Lower lobe of right lung (tissue), 2 donors: ENCODE data around the gene UCN. TPM values are rescaled to one million over a fixed set of nuclear protein-coding genes. Genes with fewer than 3 reads are reported as not detected.

Source experiments
- ATAC-seq, 2 donors: fragments of 200-7000 bp; cut with Tn5 transposase; one replicate each; pipeline ENCODE4 v1.9.1; 2020 to 2022; ENCODE audit warnings: mild to moderate bottlenecking in 2 of 2, moderate library complexity in 2 of 2
- DNase-seq: peaks from one replicate; pipeline ENCODE4 v3.0.0-alpha.2; 2020
- H3K27ac ChIP-seq: fragments of 200-600 bp; one replicate; pipeline ENCODE4 v1.8.0; 2022
- H3K27me3 ChIP-seq: fragments of 200-600 bp; one replicate; pipeline ENCODE4 v1.8.0; 2022; ENCODE audit warnings: low read depth
- H3K36me3 ChIP-seq: fragments of 200-600 bp; one replicate; pipeline ENCODE4 v1.8.0; 2022; ENCODE audit warnings: mild to moderate bottlenecking
- H3K4me1 ChIP-seq: fragments of 200-600 bp; one replicate; pipeline ENCODE4 v1.8.0; 2022
- H3K4me3 ChIP-seq: fragments of 200-600 bp; one replicate; pipeline ENCODE4 v1.8.0; 2022; ENCODE audit warnings: mild to moderate bottlenecking
- H3K9me3 ChIP-seq: fragments of 200-600 bp; one replicate; pipeline ENCODE4 v1.8.0; 2022
- intact Hi-C: fragments of 100-400 bp; cut with DNase I; formaldehyde crosslinking; loops from one replicate; pipeline ENCODE4 v1.11.0; 2022
- total RNA-seq: library from RNA; stranded (reverse); fragmentation: NEBNext Ultra II Directional; extraction: Animal tissue kit (Norgen Biotek cat#: 25700); gene quantifications from one replicate; pipeline ENCODE4 v1.2.1, GENCODE V29; 2021
- TF ChIP-seq, protein P1 (sequence below): fragments of 200-600 bp; IDR thresholded peaks from one replicate; pipeline ENCODE4 v1.8.0; 2022; ENCODE audit warnings: antibody characterized with exemption, mild to moderate bottlenecking
- donor health status: DM: no; HTN: yes; CAD: no; lungs with severe emphysema.

Gene UCN
- total RNA-seq, 1 donor from 2014 or later: 4.0 TPM

DNA sequence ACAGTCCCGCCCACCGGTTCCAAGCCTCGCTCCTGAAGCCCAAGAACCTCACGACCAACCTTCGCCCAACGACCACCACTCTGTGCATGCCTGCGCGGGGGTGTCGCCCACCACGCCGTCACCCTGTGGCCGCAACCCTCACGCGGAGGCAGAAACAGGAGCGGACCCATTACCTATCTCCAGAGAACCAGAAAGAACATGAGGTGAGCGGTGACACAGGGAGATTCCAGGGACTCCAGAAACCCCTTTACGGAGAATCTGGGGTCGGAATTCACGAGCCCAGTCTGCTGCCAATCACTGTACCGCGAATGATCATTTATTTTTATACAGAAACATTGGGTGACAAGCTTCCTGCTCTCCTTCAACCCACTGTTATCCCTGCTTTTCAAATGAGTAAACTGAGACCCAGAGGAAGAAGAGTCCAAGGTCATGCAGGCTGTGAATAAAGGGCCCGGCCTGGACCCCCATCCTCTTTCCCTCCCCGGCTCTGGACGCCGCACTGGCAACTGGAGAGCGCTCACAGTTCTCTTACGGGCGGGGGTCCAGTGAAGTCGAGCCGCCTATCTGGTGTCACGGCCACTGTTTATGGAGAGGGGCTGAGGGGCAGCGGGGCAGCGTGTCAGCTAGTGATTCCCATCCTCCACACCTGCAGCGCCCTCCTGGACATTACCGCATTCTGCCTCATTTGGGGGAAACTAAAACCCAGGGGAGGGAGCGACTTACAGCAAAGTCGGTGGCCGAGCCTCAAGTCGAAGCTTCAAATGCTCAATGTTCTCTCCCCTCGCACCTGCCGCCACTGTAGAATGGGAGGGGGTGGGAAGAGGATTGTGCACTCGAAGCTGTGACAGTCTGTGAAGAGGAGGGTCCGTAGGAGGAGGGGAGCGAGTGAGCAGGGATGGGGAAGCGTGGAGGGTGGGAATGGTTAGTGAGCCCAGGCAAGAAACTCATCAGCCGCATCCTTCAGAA lies 44.7 kb downstream of the UCN start:
- intact Hi-C loops: no loop called here
- ATAC-seq: no peak
- DNase-seq: no peak

GRCh38 chr2:27262379-27263286 lies 45.6 kb downstream of the UCN start, which contains the start of gene SLC30A3:
SLC30A3 (minus strand) TSS chr2:27263047; CDS start chr2:27262906, 141 bp downstream.
- Histone ChIP-seq H3K36me3 (no peaks in the 10 kb centered on the region), H3K27me3 (peaks cover 90% of the 10 kb centered on the region), H3K9me3 (no peaks in the 10 kb centered on the region), H3K27ac (no peak within 1 kb of the TSS), H3K4me3 (peak within 1 kb of the TSS; percentile 58), H3K4me1 (peaks cover 32% of the 10 kb centered on the region)
- DNase-seq (peak; percentile 74), ATAC-seq (peak; percentile 80 to 88)
- TF ChIP-seq, protein P1, sequence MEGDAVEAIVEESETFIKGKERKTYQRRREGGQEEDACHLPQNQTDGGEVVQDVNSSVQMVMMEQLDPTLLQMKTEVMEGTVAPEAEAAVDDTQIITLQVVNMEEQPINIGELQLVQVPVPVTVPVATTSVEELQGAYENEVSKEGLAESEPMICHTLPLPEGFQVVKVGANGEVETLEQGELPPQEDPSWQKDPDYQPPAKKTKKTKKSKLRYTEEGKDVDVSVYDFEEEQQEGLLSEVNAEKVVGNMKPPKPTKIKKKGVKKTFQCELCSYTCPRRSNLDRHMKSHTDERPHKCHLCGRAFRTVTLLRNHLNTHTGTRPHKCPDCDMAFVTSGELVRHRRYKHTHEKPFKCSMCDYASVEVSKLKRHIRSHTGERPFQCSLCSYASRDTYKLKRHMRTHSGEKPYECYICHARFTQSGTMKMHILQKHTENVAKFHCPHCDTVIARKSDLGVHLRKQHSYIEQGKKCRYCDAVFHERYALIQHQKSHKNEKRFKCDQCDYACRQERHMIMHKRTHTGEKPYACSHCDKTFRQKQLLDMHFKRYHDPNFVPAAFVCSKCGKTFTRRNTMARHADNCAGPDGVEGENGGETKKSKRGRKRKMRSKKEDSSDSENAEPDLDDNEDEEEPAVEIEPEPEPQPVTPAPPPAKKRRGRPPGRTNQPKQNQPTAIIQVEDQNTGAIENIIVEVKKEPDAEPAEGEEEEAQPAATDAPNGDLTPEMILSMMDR: no peak
- intact Hi-C loops: no loop called here

More for the DNA sequence above, 44.7 kb downstream of the UCN start:
- H3K9me3 ChIP-seq: no peaks in the 10 kb centered on the region
- no peaks in the 10 kb centered on the region for H3K36me3 ChIP-seq
- TF ChIP-seq, protein P1: no peak
- H3K27ac ChIP-seq: no peak overlapping the region
- peak overlapping the region; percentile 58 for H3K4me3 ChIP-seq
- H3K27me3 ChIP-seq: peaks cover 85% of the 10 kb centered on the region
- H3K4me1 ChIP-seq: peaks cover 32% of the 10 kb centered on the region

DNA sequence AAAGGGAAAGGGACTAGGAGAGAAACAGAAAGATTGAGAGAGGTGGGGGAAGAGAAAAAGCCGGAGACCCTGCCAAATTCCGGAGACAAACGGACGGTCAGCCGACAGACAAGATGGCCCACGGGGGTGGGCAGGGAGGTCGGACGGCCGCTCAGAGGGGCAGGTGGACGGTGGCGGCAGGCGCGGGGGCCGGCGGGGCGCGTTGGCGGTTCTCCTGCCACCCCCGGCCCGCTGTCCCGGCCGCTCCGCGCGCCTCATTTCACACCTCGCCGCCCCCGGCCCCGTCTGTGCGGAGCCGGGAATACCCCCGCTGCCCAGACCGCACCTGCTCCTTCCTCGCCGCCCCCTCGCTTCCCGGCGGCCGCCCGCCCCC lies 46.3 kb downstream of the UCN start:
- DNase-seq (no peak), ATAC-seq (no peak)
- TF ChIP-seq, protein P1: no peak
- Histone ChIP-seq H3K9me3 (no peaks in the 10 kb centered on the region), H3K27me3 (peaks cover 98% of the 10 kb centered on the region), H3K4me3 (peak overlapping the region; percentile 58), H3K27ac (no peak overlapping the region), H3K36me3 (no peaks in the 10 kb centered on the region), H3K4me1 (peaks cover 32% of the 10 kb centered on the region)
- intact Hi-C loops: no loop called here

DNA sequence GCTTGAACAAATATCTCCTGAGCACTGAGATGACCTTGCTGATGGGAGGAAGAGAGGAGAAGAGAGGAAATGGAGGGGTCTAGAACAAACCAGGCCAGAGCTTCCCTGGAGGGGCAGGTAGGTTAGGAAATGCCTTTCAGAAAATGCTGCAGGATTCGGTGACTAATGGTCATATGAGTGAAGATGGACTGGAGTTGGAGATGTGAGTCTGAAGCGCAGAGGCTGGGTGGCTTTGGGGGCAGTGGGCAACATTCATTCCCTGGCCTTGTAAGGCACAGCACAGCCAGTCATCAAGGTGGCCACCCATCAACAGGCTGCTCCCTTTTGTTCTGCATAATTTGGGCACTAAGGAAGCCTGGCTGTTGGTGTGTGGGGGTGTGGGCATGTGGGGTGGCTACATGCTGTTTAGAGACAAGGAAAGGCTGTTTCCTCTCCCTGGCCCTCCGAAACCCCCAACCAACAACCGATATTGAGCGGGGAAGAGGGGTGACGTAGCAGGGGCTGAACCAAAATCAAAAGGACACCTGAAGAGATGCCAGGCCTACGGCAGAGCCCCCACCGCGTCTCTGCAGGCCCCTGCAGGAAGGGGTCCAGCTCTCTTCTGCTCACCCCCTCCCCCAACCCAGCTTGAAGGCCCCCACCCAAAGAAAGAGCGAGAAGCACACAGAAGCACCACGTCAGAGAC lies 46.9 kb downstream of the UCN start:
- Histone ChIP-seq H3K4me3 (peak overlapping the region; percentile 58), H3K9me3 (no peaks in the 10 kb centered on the region), H3K27me3 (peaks cover 98% of the 10 kb centered on the region), H3K27ac (no peak overlapping the region), H3K4me1 (peaks cover 32% of the 10 kb centered on the region), H3K36me3 (no peaks in the 10 kb centered on the region)
- no peak for ATAC-seq
- no peak for DNase-seq
- TF ChIP-seq, protein P1: no peak
- intact Hi-C loops: no loop called here

DNA sequence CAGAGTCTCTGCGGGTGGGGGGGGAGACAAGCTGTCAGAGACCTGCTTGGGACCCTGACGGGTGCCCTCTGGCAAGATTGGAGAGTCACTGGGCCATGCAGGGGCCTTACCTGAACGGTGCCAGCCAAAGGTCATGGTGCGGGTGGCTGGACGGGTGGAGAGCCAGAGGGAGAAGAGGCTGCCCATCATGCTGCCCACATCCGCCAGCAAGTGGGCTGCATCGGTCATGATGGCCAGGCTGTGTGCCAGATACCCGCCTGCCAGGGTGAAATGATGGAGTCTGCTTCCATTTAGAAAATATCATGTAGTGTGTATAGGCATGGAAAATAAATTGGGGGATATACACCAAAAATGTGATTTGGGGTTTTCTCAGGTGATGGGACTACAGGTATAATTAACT lies 50.2 kb downstream of the UCN start:
- Histone ChIP-seq H3K4me1 (peaks cover 8% of the 10 kb centered on the region), H3K27me3 (peaks cover 68% of the 10 kb centered on the region), H3K9me3 (no peaks in the 10 kb centered on the region), H3K27ac (no peak overlapping the region), H3K4me3 (no peak overlapping the region), H3K36me3 (no peaks in the 10 kb centered on the region)
- no peak for ATAC-seq
- no peak for DNase-seq
- TF ChIP-seq, protein P1: no peak
- intact Hi-C loops: no loop called here
